SK-N-SH (cell line): ENCODE data around the gene AP4S1. TPM values are rescaled to one million over a fixed set of nuclear protein-coding genes. Genes with fewer than 3 reads are reported as not detected.

Experiments
- CTCF ChIA-PET: fragments of 300-600, 350-600 bp; formaldehyde crosslinking; extraction: SDS; loops from one replicate; lab custom pipeline; 2021; lab: Yijun Ruan, JAX
- POLR2A ChIA-PET: fragments of 350-600 bp; sonication (Branson Sonifier 250); formaldehyde crosslinking; extraction: SDS; loops from one replicate; lab custom pipeline; 2020; ENCODE audit warnings: antibody characterized with exemption, inconsistent platforms; lab: Yijun Ruan, JAX
- DNase-seq: peaks from one replicate; pipeline ENCODE4 v3.0.0; 2012
- H2AFZ ChIP-seq: fragments of 200-600 bp; sonication (generic); 2 replicates; pipeline ENCODE4 v1.8.1; 2016; ENCODE audit warnings: antibody characterized with exemption, mild to moderate bottlenecking, low read depth
- H3F3A ChIP-seq: fragments of 200-600 bp; sonication (generic); replicated peaks from 2 replicates; pipeline ENCODE3; 2016; ENCODE audit warnings: antibody characterized with exemption, mild to moderate bottlenecking; ENCODE audit not compliant: insufficient read depth
- H3K27ac ChIP-seq, 2 experiments: fragments of 200-500 bp in 1 of 2; fragments of 200-600 bp in 1 of 2; sonication (Bioruptor generic) in 1 of 2; sonication (generic), shearing (Covaris generic) in 1 of 2; 2 replicates each; pipeline versions ENCODE4 v1.5.1 to v1.6.1; 2014 to 2016; ENCODE audit warnings: low read depth in 2 of 2, inconsistent platforms in 1 of 2, low read length in 1 of 2, mild to moderate bottlenecking in 1 of 2, mixed read lengths in 1 of 2
- H3K27me3 ChIP-seq: fragments of 200-600 bp; sonication (generic), shearing (Covaris generic); 2 replicates; pipeline ENCODE4 v1.6.1; 2016; ENCODE audit warnings: mixed run types; ENCODE audit not compliant: insufficient read depth
- H3K36me3 ChIP-seq, 2 experiments: fragments of 200-500 bp in 1 of 2; fragments of 200-600 bp in 1 of 2; sonication (Bioruptor generic) in 1 of 2; sonication (generic) in 1 of 2; replicated peaks in 1 of 2; 2 replicates each; pipeline versions ENCODE3 to v1.5.1; 2014 to 2016; ENCODE audit warnings: low read length in 1 of 2, mild to moderate bottlenecking in 1 of 2; ENCODE audit not compliant: insufficient read depth in 2 of 2, control insufficient read depth in 1 of 2
- H3K4me1 ChIP-seq, 2 experiments: fragments of 200-500 bp in 1 of 2; fragments of 200-600 bp in 1 of 2; sonication (Bioruptor generic) in 1 of 2; sonication (generic), shearing (Covaris generic) in 1 of 2; 2 replicates each; pipeline versions ENCODE4 v1.5.1 to v1.6.1; 2014 to 2016; ENCODE audit warnings: low read depth in 1 of 2, low read length in 1 of 2, mixed run types in 1 of 2; ENCODE audit not compliant: insufficient read depth in 2 of 2, control insufficient read depth in 1 of 2
- H3K4me2 ChIP-seq: fragments of 200-600 bp; sonication (generic), shearing (Covaris generic); 2 replicates; pipeline ENCODE4 v1.6.1; 2017; ENCODE audit warnings: mixed run types
- H3K4me3 ChIP-seq, 2 experiments: fragments of 200-500 bp in 1 of 2; fragments of 200-600 bp in 1 of 2; sonication (Bioruptor generic) in 1 of 2; sonication (generic), shearing (Covaris generic) in 1 of 2; 2 replicates each; pipeline versions ENCODE4 v1.5.1 to v1.8.1; 2014 to 2016; ENCODE audit warnings: low read depth in 2 of 2, inconsistent platforms in 1 of 2, low read length in 1 of 2, mild to moderate bottlenecking in 1 of 2, mixed read lengths in 1 of 2, moderate library complexity in 1 of 2
- H3K79me2 ChIP-seq: fragments of 200-600 bp; sonication (generic); 2 replicates; pipeline ENCODE4 v1.8.1; 2017; ENCODE audit warnings: mild to moderate bottlenecking; ENCODE audit not compliant: insufficient read depth
- H3K9ac ChIP-seq: fragments of 200-600 bp; sonication (generic); 2 replicates; pipeline ENCODE4 v1.6.1; 2017; ENCODE audit warnings: mixed run types
- H3K9me2 ChIP-seq: fragments of 200-600 bp; sonication (generic); 2 replicates; pipeline ENCODE4 v1.6.1; 2017; ENCODE audit warnings: mixed run types
- H3K9me3 ChIP-seq: fragments of 200-600 bp; sonication (generic); 2 replicates; pipeline ENCODE4 v1.6.1; 2017; ENCODE audit warnings: mixed run types, mild to moderate bottlenecking, moderate library complexity
- H4K20me1 ChIP-seq: fragments of 200-600 bp; sonication (generic); 2 replicates; pipeline ENCODE4 v1.6.1; 2017; ENCODE audit warnings: mild to moderate bottlenecking, mixed run types; ENCODE audit not compliant: insufficient read depth
- CHD2 ChIP-seq: fragments of 150-350 bp; IDR thresholded peaks from 2 replicates; pipeline ENCODE4 v1.6.1; 2018; ENCODE audit warnings: low read length; ENCODE audit not compliant: partially characterized antibody
- FOSL2 ChIP-seq: IDR thresholded peaks from 2 replicates; pipeline ENCODE4 v1.4.0; 2012; ENCODE audit warnings: low read depth, mild to moderate bottlenecking, moderate library complexity, borderline replicate concordance
- FOXM1 ChIP-seq: IDR thresholded peaks from 2 replicates; pipeline ENCODE4 v1.4.0; 2012; ENCODE audit warnings: low read depth, mild to moderate bottlenecking
- GABPA ChIP-seq: IDR thresholded peaks from 2 replicates; pipeline ENCODE4 v1.4.0; 2012; ENCODE audit warnings: low read depth, mild to moderate bottlenecking
- GATA2 ChIP-seq: sonication (generic); formaldehyde crosslinking; IDR thresholded peaks from 2 replicates; pipeline ENCODE4 v1.5.0; 2020; ENCODE audit warnings: mild to moderate bottlenecking, missing genetic modification reagents
- JUND ChIP-seq: IDR thresholded peaks from 2 replicates; pipeline ENCODE4 v1.4.0; 2012
- NRF1 ChIP-seq: IDR thresholded peaks from 2 replicates; pipeline ENCODE4 v1.6.1; 2012; ENCODE audit warnings: low read depth, mild to moderate bottlenecking, low read length
- RAD21 ChIP-seq: IDR thresholded peaks from 2 replicates; pipeline ENCODE4 v1.6.1; 2012; ENCODE audit warnings: mild to moderate bottlenecking, low read length
- TCF12 ChIP-seq: IDR thresholded peaks from 2 replicates; pipeline ENCODE4 v1.4.0; 2012
- WGBS: methylation state at CpG from one replicate; pipeline ENCODE4 v1.1.6; 2017; ENCODE audit warnings: low lambda C conversion rate; 5-methylcytosine and 5-hydroxymethylcytosine counted together
- polyA plus RNA-seq, 3 experiments: library from polyadenylated mRNA; depleted of rRNA; stranded (reverse); fragments of >200 nt; gene quantifications; 2 replicates each; pipeline ENCODE4 v1.2.3, GENCODE V29; 2012
- TF ChIP-seq, protein P1 (sequence below): IDR thresholded peaks from 2 replicates; pipeline ENCODE4 v1.4.0; 2012; ENCODE audit warnings: low read depth, borderline replicate concordance
- TF ChIP-seq, protein P2 (sequence below): IDR thresholded peaks from 2 replicates; pipeline ENCODE4 v1.6.1; 2012; ENCODE audit warnings: mild to moderate bottlenecking, low read depth, low read length, moderate library complexity

Gene AP4S1
- polyA plus RNA-seq, 1 of the 3 experiments (the other 2 are of a cell fraction): 1.7 TPM

GRCh38 chr14:31013841-31014240, 11.6 kb upstream of the AP4S1 start:
- Histone ChIP-seq H4K20me1 (peaks cover 87% of the 10 kb centered on the region), H3K9ac (no peak overlapping the region), H3K27me3 (no peaks in the 10 kb centered on the region), H3K79me2 (peaks cover 100% of the 10 kb centered on the region), H3K9me2 (no peaks in the 10 kb centered on the region), H3F3A (no peaks in the 10 kb centered on the region), H2AFZ (no peak overlapping the region), H3K4me1 (peaks cover 0 to 2% of the 10 kb centered on the region in 2 experiments; a peak in 1 of 4 replicates), H3K27ac (no peak overlapping the region), H3K4me2 (no peak overlapping the region), H3K4me3 (no peak overlapping the region), H3K36me3 (peaks cover 0 to 17% of the 10 kb centered on the region in 2 experiments), H3K9me3 (no peaks in the 10 kb centered on the region)
- POLR2A ChIA-PET: no interaction called here
- no peak for DNase-seq
- CTCF ChIA-PET: no interaction called here
- TF ChIP-seq TCF12 (no peak), FOXM1 (no peak), FOSL2 (no peak), GATA2 (CRISPR knock-in tag) (no peak), RAD21 (no peak), NRF1 (no peak), JUND (no peak), CHD2 (no peak), GABPA (no peak)
- TF ChIP-seq, protein P1, sequence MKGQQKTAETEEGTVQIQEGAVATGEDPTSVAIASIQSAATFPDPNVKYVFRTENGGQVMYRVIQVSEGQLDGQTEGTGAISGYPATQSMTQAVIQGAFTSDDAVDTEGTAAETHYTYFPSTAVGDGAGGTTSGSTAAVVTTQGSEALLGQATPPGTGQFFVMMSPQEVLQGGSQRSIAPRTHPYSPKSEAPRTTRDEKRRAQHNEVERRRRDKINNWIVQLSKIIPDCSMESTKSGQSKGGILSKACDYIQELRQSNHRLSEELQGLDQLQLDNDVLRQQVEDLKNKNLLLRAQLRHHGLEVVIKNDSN: no peak
- TF ChIP-seq, protein P2, sequence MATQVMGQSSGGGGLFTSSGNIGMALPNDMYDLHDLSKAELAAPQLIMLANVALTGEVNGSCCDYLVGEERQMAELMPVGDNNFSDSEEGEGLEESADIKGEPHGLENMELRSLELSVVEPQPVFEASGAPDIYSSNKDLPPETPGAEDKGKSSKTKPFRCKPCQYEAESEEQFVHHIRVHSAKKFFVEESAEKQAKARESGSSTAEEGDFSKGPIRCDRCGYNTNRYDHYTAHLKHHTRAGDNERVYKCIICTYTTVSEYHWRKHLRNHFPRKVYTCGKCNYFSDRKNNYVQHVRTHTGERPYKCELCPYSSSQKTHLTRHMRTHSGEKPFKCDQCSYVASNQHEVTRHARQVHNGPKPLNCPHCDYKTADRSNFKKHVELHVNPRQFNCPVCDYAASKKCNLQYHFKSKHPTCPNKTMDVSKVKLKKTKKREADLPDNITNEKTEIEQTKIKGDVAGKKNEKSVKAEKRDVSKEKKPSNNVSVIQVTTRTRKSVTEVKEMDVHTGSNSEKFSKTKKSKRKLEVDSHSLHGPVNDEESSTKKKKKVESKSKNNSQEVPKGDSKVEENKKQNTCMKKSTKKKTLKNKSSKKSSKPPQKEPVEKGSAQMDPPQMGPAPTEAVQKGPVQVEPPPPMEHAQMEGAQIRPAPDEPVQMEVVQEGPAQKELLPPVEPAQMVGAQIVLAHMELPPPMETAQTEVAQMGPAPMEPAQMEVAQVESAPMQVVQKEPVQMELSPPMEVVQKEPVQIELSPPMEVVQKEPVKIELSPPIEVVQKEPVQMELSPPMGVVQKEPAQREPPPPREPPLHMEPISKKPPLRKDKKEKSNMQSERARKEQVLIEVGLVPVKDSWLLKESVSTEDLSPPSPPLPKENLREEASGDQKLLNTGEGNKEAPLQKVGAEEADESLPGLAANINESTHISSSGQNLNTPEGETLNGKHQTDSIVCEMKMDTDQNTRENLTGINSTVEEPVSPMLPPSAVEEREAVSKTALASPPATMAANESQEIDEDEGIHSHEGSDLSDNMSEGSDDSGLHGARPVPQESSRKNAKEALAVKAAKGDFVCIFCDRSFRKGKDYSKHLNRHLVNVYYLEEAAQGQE: no peak
- WGBS: 95% methylated on average over 4 of the region's 4 CpGs

- Histone ChIP-seq H3K9me2 (no peaks in the 10 kb centered on the region), H2AFZ (no peak overlapping the region), H3K4me1 (peaks cover 2 to 3% of the 10 kb centered on the region in 2 experiments; a peak in 3 of 4 replicates), H3K36me3 (peaks cover 12 to 30% of the 10 kb centered on the region in 2 experiments), H3K4me3 (no peak overlapping the region), H3F3A (no peaks in the 10 kb centered on the region), H4K20me1 (peaks cover 93% of the 10 kb centered on the region), H3K4me2 (no peak overlapping the region)
- DNase-seq: no peak
- WGBS: 82% methylated on average over 6 of the region's 6 CpGs
- POLR2A ChIA-PET: interaction anchor here (0.6 kb wide), 1 partner anchor 20 kb away, joined by 3 read pairs; no protein-coding TSS in a partner anchor
- TF ChIP-seq GABPA: no peak
- TF ChIP-seq, all 33 proteins: peak for 0
- H3K79me2 ChIP-seq: peaks cover 100% of the 10 kb centered on the region
- H3K9me3 ChIP-seq: no peaks in the 10 kb centered on the region
- no peak overlapping the region for H3K27ac ChIP-seq
- H3K9ac ChIP-seq: no peak overlapping the region
- CTCF ChIA-PET: interaction anchor here (0.6 to 2.3 kb wide), 2 partner anchors 37 to 41 kb away, joined by 3 to 6 read pairs; no protein-coding TSS in a partner anchor
- H3K27me3 ChIP-seq: no peaks in the 10 kb centered on the region
Measured at GRCh38 chr14:31018057-31018645, 7.3 kb upstream of the AP4S1 start.
